NCI-H446 treated with DMSO at 0.1 percent for 48 hours (cell line): ENCODE data around the gene GFOD2.

Experiments used
- DNase-seq: peaks from one replicate; lab custom pipeline; 2025; lab: John Stamatoyannopoulos, UW

GFOD2 gene

GRCh38 chr16:67657751-67658518 is 61.2 kb downstream of the GFOD2 start:
- DNase-seq: no peak

DNA sequence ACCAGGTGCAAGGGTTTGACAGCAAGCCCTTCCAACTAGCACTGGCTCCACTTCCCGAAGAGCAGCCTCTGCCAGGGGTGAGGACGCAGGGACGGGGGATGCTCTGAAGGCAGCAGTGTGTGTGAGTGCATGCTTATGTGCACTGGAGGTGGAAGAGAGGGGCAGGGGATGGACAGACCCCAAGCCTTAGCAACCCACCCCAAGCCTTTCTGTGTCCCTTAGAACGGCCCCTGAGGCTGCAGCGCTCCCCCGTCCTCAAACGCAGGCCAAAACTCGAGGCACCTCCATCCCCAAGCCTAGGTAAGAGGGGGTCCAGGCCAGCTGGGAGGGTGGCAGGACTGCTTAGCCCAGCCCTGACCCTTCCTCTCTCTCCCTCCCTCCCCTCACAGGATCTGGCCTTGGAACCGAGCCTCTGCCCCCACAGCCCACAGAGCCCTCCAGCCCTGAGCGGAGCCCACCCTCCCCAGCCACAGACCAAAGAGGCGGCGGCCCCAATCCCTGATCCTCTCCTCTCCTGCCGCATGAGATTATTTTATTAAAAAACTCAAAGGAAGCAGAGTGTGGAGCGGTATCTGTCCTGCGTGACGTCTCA is 62.0 kb downstream of the GFOD2 start:
- no peak for DNase-seq

DNA sequence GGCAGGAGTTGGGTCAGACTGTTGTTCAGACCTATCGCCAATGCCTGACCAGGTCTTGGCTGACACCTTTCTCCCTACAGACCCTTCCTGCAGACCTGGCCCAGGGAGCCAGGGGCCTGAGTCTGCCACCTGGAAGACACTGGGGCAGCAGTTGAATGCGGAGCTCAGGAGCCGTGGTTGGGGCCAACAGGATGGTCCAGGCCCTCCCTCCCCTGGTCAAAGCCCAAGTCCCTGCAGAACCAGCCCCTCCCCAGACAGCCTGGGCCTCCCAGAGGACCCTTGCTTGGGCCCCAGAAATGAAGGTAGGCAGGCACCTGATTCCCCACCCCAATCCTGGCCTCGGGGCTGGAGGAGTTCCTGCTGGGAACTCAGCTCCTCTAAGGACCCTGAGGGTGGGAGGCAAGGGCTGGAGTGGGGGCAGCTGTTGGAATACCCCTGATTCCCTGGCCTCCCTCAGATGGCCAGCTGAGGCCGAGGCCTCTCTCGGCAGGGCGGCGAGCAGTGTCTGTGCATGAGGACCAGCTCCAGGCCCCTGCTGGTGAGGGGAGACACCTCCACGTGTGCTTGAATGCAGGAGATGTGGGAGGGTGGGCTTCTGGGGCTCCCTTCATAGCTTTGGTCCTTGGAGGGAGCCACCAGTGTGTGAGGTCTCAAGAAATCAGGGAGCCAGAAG is 62.6 kb downstream of the GFOD2 start:
- no peak for DNase-seq

GRCh38 chr16:67655363-67655762 is 63.8 kb downstream of the GFOD2 start:
- no peak for DNase-seq

DNA sequence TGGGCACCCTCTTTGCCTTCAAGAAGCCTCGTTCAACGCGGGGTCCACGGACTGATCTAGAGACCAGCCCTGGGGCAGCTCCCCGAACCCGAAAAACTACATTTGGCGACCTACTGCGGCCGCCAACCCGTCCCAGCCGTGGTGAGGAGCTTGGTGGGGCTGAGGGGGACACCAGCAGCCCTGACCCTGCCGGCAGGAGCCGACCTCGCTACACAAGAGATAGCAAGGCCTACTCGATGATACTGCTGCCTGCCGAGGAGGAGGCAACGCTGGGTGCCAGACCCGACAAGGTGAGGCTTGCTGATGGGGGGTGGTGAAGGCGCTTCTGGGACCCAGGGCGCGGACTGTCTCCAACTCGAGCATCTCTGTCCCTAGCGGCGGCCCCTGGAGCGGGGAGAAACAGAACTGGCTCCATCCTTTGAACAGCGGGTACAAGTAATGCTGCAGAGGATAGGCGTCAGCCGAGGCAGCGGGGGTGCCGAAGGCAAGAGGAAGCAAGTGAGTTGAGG is 64.7 kb downstream of the GFOD2 start:
- no peak for DNase-seq

DNA sequence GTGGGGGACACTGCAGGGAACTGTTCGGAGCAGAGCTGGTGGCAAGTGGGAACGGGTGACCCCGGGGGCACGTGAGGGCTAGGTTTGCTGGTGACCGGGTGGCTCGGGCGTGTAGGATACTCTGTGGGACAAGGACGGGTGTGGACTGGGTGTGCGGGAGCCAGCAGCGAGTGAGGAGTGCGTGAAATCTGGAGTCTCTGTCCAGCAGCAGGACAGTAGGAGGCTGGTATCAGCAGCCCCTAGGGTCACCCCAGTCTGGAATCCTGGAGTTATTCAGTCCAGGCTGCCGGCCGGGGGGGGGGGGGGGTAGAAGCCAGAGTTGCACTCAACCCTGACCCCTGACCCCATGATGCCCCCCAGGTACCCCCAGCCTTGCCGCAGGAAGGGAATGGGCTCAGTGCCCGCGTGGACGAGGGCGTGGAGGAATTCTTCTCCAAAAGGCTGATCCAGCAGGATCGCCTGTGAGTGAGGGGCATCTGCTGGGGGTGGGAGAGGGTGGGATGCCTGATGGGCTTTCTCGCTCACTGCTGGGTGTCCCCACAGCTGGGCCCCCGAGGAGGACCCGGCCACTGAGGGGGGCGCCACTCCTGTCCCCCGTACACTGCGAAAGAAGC is 65.2 kb downstream of the GFOD2 start:
- DNase-seq: no peak

- DNase-seq: no peak
These were observed 65.9 kb downstream of the GFOD2 start for GRCh38 chr16:67653128-67653788.

GRCh38 chr16:67652578-67653127 is 66.5 kb downstream of the GFOD2 start:
- no peak for DNase-seq

DNA sequence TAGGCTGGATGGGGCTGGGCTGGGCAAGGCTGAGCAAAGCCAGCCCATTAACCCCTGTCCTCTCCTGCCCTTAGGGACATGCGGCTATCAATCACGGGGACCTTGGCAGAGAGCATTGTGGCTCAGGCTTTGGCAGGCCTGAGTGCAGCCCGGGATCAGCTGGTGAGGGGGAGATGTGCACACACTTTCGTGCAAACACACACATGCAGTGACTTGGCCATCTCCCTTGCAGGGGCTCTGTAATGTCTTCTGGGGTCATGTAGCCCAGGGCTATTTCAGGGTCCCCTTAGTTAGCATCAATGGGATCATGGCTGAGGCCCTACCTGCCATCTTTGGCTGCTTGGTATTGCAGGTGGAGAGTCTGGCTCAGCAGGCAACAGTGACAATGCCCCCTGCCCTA is 67.3 kb downstream of the GFOD2 start:
- no peak for DNase-seq

- DNase-seq: no peak
These were observed 68.1 kb downstream of the GFOD2 start for GRCh38 chr16:67651039-67651438.

DNA sequence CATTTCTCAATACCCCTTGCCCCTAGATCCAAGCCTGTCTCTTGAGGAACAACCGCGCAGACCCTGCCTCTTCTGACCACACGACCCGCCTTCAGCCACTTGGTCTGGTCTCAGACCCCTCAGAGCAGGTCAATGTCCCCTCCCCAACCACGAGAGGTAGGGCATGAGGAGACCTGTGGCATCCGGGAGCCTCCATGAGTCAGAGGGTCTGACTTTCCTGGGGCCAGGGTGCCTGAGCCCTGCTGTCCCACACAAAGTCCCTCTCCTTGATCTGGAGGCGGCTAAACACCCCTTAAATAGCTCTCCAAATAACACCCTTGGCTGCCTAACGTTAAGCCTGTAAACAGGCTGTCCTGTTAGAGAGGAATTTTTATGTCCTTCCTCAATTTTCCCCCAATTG is 69.1 kb downstream of the GFOD2 start:
- DNase-seq: no peak

DNA sequence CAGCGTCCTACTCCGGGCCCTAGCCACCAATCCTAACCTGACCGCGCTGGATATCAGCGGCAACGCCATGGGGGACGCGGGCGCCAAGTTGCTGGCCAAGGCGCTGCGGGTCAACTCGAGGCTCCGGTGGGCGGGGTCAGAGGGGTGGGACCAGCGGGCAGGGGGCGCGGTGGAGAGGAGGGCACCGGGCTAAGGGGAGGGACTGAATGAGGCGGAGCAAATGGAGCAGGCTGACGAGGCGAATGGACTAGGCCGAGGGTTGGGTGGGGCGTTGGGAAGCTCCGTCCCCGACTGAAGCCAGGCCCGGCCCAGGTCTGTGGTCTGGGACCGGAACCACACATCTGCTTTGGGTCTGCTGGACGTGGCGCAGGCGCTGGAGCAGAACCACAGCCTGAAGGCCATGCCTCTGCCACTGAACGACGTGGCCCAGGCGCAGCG is 69.6 kb downstream of the GFOD2 start:
- no peak for DNase-seq

- DNase-seq: no peak
These were observed 70.2 kb downstream of the GFOD2 start for GRCh38 chr16:67648764-67649407.

GRCh38 chr16:67648088-67648763 is 70.9 kb downstream of the GFOD2 start:
- DNase-seq: no peak

- DNase-seq: no peak
These were observed 71.4 kb downstream of the GFOD2 start for GRCh38 chr16:67647681-67648080.

DNA sequence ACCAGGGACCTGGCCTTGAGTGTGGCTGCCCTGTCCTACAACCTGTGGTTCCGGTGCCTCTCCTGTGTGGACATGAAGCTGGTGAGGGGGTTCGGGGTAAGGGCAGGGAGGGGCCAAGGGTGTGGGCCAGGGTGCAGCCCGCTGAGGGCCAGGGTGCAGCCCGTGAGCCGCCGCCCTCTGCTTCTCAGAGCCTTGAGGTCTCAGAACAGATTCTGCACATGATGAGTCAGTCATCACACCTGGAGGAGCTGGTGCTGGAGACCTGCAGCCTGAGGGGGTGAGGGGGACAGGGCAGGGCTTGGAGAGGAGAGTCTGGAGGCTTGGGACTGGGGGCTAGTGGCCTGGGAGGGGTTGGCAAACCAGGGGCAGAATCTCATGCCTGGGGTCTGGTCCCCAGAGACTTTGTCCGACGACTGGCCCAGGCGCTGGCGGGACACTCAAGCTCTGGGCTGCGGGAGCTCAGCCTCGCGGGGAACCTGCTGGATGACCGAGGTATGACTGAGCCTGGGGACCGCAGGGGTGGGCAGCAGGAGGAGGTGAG is 71.9 kb downstream of the GFOD2 start:
- no peak for DNase-seq

DNA sequence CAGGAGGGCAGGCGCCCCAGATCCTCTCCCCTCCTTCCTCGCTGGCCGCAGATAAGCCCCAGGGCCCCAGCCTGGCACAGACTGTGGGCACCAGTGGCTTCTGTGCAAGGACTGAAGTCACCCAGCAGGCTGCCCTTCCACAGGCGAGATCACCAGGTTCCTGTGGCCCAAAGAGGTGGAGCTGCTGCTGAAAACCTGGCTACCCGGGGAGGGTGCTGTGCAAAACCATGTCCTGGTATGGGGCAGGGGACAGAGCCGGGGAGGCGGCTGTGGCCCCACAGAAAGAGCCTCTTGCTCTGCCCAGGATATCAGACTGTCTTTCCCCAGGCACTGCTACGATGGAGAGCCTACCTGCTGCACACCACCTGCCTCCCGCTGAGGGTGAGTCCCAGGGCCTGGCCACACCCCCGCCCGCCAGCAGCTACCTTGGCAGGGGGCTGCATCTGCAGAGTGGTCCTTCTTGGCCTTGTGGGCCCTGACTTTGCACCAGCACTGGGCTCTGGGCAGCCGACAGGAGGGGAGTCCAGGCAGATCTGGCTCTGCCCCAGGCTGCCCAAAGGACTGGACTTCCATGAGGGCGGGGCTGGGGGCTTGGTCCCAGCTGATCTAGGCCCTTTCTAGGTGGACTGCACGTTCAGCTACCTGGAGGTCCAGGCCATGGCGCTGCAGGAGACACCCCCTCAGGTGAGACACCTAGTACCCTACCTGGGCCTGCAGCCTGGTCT is 73.6 kb downstream of the GFOD2 start:
- DNase-seq: no peak

DNA sequence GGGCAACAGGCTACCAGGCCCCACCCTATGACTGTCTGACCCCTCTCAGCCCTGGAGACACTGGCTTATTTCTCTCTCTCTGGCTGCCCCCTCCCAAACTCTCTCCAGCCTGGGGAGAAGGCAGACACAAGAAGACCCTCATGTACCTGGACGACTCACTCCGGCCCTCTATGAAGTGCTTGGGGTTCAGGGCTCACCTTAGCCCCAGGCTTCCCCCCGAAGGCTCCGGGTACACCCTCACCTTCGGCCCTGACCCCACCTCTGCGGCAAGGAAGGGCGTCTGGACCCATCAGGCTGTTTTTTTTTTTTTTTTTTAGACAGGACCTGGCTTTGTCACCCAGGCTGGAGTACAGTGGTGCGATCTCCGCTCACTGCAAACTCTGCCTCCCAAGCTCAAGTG is 75.1 kb downstream of the GFOD2 start:
- no peak for DNase-seq
